Measurements from ENCODE around the gene NR1D1.
A peak's percentile ranks its signal among the peaks of the same experiment; 100 is the strongest.

Gene NR1D1

GRCh38 chr17:40084477-40084876, 15.9 kb downstream of the NR1D1 start:
- H3K9me3 ChIP-seq (ENCODE audit: control insufficient read depth in 1 of 2, low read length in 2 of 2), result no peaks in the 10 kb centered on the region
- no peak overlapping the region for H3K27ac ChIP-seq (ENCODE audit: low read length)
- peaks cover 0 to 14% of the 10 kb centered on the region in 2 donors for H3K4me1 ChIP-seq (ENCODE audit: control insufficient read depth in 1 of 2, insufficient read depth in 2 of 2, low read length in 2 of 2)
- no peaks in the 10 kb centered on the region for H3K27me3 ChIP-seq (ENCODE audit: low read depth, low read length)
- H3K36me3 ChIP-seq (ENCODE audit: control insufficient read depth in 1 of 2, insufficient read depth in 2 of 2, low read length in 2 of 2), result peaks cover 35 to 52% of the 10 kb centered on the region in 2 donors
- H3K4me3 ChIP-seq (ENCODE audit: low read depth in 1 of 2, low read length in 2 of 2), result no peak overlapping the region

GRCh38 chr17:40079545-40079944, 20.8 kb downstream of the NR1D1 start:
- Histone ChIP-seq H3K36me3 (ENCODE audit: control insufficient read depth in 1 of 2, insufficient read depth in 2 of 2, low read length in 2 of 2) (peaks cover 10 to 18% of the 10 kb centered on the region in 2 donors), H3K27me3 (ENCODE audit: low read depth, low read length) (no peaks in the 10 kb centered on the region), H3K4me1 (ENCODE audit: control insufficient read depth in 1 of 2, insufficient read depth in 2 of 2, low read length in 2 of 2) (peaks cover 22 to 23% of the 10 kb centered on the region in 2 donors), H3K4me3 (ENCODE audit: low read depth in 1 of 2, low read length in 2 of 2) (no peak overlapping the region), H3K9me3 (ENCODE audit: control insufficient read depth in 1 of 2, low read length in 2 of 2) (no peaks in the 10 kb centered on the region), H3K27ac (ENCODE audit: low read length) (no peak overlapping the region)

- peaks cover 5 to 7% of the 10 kb centered on the region in 2 donors for H3K36me3 ChIP-seq (ENCODE audit: control insufficient read depth in 1 of 2, insufficient read depth in 2 of 2, low read length in 2 of 2)
- H3K27ac ChIP-seq (ENCODE audit: low read length), result peak overlapping the region; percentile 94
- H3K4me3 ChIP-seq (ENCODE audit: low read depth in 1 of 2, low read length in 2 of 2), result peak overlapping the region in 1 of 2 donors; percentile 56
- no peaks in the 10 kb centered on the region for H3K27me3 ChIP-seq (ENCODE audit: low read depth, low read length)
- H3K9me3 ChIP-seq (ENCODE audit: control insufficient read depth in 1 of 2, low read length in 2 of 2), result no peaks in the 10 kb centered on the region
- peaks cover 46 to 53% of the 10 kb centered on the region in 2 donors for H3K4me1 ChIP-seq (ENCODE audit: control insufficient read depth in 1 of 2, insufficient read depth in 2 of 2, low read length in 2 of 2)
These were observed 23.8 kb downstream of the NR1D1 start for GRCh38 chr17:40076591-40076990.

GRCh38 chr17:40075942-40076498, 24.4 kb downstream of the NR1D1 start:
- H3K4me3 ChIP-seq (ENCODE audit: low read depth in 1 of 2, low read length in 2 of 2), result peak overlapping the region; percentile 44 to 56
- H3K9me3 ChIP-seq (ENCODE audit: control insufficient read depth in 1 of 2, low read length in 2 of 2), result no peaks in the 10 kb centered on the region
- H3K4me1 ChIP-seq (ENCODE audit: control insufficient read depth in 1 of 2, insufficient read depth in 2 of 2, low read length in 2 of 2), result peaks cover 51 to 59% of the 10 kb centered on the region in 2 donors
- peak overlapping the region; percentile 94 for H3K27ac ChIP-seq (ENCODE audit: low read length)
- H3K36me3 ChIP-seq (ENCODE audit: control insufficient read depth in 1 of 2, insufficient read depth in 2 of 2, low read length in 2 of 2), result peaks cover 5 to 7% of the 10 kb centered on the region in 2 donors
- no peaks in the 10 kb centered on the region for H3K27me3 ChIP-seq (ENCODE audit: low read depth, low read length)

- H3K4me3 ChIP-seq (ENCODE audit: low read depth in 1 of 2, low read length in 2 of 2), result peak overlapping the region; percentile 44 to 56
- peaks cover 5 to 7% of the 10 kb centered on the region in 2 donors for H3K36me3 ChIP-seq (ENCODE audit: control insufficient read depth in 1 of 2, insufficient read depth in 2 of 2, low read length in 2 of 2)
- H3K27ac ChIP-seq (ENCODE audit: low read length), result peak overlapping the region; percentile 94
- peaks cover 57 to 65% of the 10 kb centered on the region in 2 donors for H3K4me1 ChIP-seq (ENCODE audit: control insufficient read depth in 1 of 2, insufficient read depth in 2 of 2, low read length in 2 of 2)
- no peaks in the 10 kb centered on the region for H3K27me3 ChIP-seq (ENCODE audit: low read depth, low read length)
- no peaks in the 10 kb centered on the region for H3K9me3 ChIP-seq (ENCODE audit: control insufficient read depth in 1 of 2, low read length in 2 of 2)
These were observed 25.0 kb downstream of the NR1D1 start for GRCh38 chr17:40075201-40075941.

GRCh38 chr17:40074871-40075200, 25.6 kb downstream of the NR1D1 start:
- H3K36me3 ChIP-seq (ENCODE audit: control insufficient read depth in 1 of 2, insufficient read depth in 2 of 2, low read length in 2 of 2), result peaks cover 5 to 7% of the 10 kb centered on the region in 2 donors
- H3K4me1 ChIP-seq (ENCODE audit: control insufficient read depth in 1 of 2, insufficient read depth in 2 of 2, low read length in 2 of 2), result peaks cover 62 to 70% of the 10 kb centered on the region in 2 donors
- no peaks in the 10 kb centered on the region for H3K9me3 ChIP-seq (ENCODE audit: control insufficient read depth in 1 of 2, low read length in 2 of 2)
- H3K27ac ChIP-seq (ENCODE audit: low read length), result peak overlapping the region; percentile 94
- H3K27me3 ChIP-seq (ENCODE audit: low read depth, low read length), result no peaks in the 10 kb centered on the region
- peak overlapping the region in 1 of 2 donors; percentile 56 for H3K4me3 ChIP-seq (ENCODE audit: low read depth in 1 of 2, low read length in 2 of 2)

- Histone ChIP-seq H3K36me3 (ENCODE audit: control insufficient read depth in 1 of 2, insufficient read depth in 2 of 2, low read length in 2 of 2) (peaks cover 5 to 7% of the 10 kb centered on the region in 2 donors), H3K4me1 (ENCODE audit: control insufficient read depth in 1 of 2, insufficient read depth in 2 of 2, low read length in 2 of 2) (peaks cover 69 to 77% of the 10 kb centered on the region in 2 donors), H3K4me3 (ENCODE audit: low read depth in 1 of 2, low read length in 2 of 2) (no peak overlapping the region), H3K9me3 (ENCODE audit: control insufficient read depth in 1 of 2, low read length in 2 of 2) (no peaks in the 10 kb centered on the region), H3K27ac (ENCODE audit: low read length) (peak overlapping the region; percentile 94), H3K27me3 (ENCODE audit: low read depth, low read length) (no peaks in the 10 kb centered on the region)
These were observed 26.2 kb downstream of the NR1D1 start for GRCh38 chr17:40074175-40074512.

- peaks cover 72 to 83% of the 10 kb centered on the region in 2 donors for H3K4me1 ChIP-seq (ENCODE audit: control insufficient read depth in 1 of 2, insufficient read depth in 2 of 2, low read length in 2 of 2)
- peak overlapping the region; percentile 94 for H3K27ac ChIP-seq (ENCODE audit: low read length)
- no peaks in the 10 kb centered on the region for H3K27me3 ChIP-seq (ENCODE audit: low read depth, low read length)
- peaks cover 5 to 7% of the 10 kb centered on the region in 2 donors for H3K36me3 ChIP-seq (ENCODE audit: control insufficient read depth in 1 of 2, insufficient read depth in 2 of 2, low read length in 2 of 2)
- no peak overlapping the region for H3K4me3 ChIP-seq (ENCODE audit: low read depth in 1 of 2, low read length in 2 of 2)
- no peaks in the 10 kb centered on the region for H3K9me3 ChIP-seq (ENCODE audit: control insufficient read depth in 1 of 2, low read length in 2 of 2)
These were observed 26.8 kb downstream of the NR1D1 start for GRCh38 chr17:40073454-40074174.

GRCh38 chr17:40072735-40073346, 27.5 kb downstream of the NR1D1 start:
- no peaks in the 10 kb centered on the region for H3K9me3 ChIP-seq (ENCODE audit: control insufficient read depth in 1 of 2, low read length in 2 of 2)
- peaks cover 5 to 7% of the 10 kb centered on the region in 2 donors for H3K36me3 ChIP-seq (ENCODE audit: control insufficient read depth in 1 of 2, insufficient read depth in 2 of 2, low read length in 2 of 2)
- H3K27ac ChIP-seq (ENCODE audit: low read length), result peak overlapping the region; percentile 94
- H3K4me1 ChIP-seq (ENCODE audit: control insufficient read depth in 1 of 2, insufficient read depth in 2 of 2, low read length in 2 of 2), result peaks cover 76 to 90% of the 10 kb centered on the region in 2 donors
- no peaks in the 10 kb centered on the region for H3K27me3 ChIP-seq (ENCODE audit: low read depth, low read length)
- no peak overlapping the region for H3K4me3 ChIP-seq (ENCODE audit: low read depth in 1 of 2, low read length in 2 of 2)

- H3K4me3 ChIP-seq (ENCODE audit: low read depth in 1 of 2, low read length in 2 of 2), result peak overlapping the region; percentile 21 to 39
- H3K36me3 ChIP-seq (ENCODE audit: control insufficient read depth in 1 of 2, insufficient read depth in 2 of 2, low read length in 2 of 2), result peaks cover 2 to 7% of the 10 kb centered on the region in 2 donors
- no peaks in the 10 kb centered on the region for H3K27me3 ChIP-seq (ENCODE audit: low read depth, low read length)
- peaks cover 76 to 97% of the 10 kb centered on the region in 2 donors for H3K4me1 ChIP-seq (ENCODE audit: control insufficient read depth in 1 of 2, insufficient read depth in 2 of 2, low read length in 2 of 2)
- H3K9me3 ChIP-seq (ENCODE audit: control insufficient read depth in 1 of 2, low read length in 2 of 2), result no peaks in the 10 kb centered on the region
- peak overlapping the region; percentile 94 for H3K27ac ChIP-seq (ENCODE audit: low read length)
These were observed 28.2 kb downstream of the NR1D1 start for GRCh38 chr17:40072040-40072734.
